Ishikawa (cell line): Measurements from ENCODE around the gene CACHD1.

Experiments
- CEBPB ChIP-seq: IDR thresholded peaks from 2 replicates; pipeline ENCODE4 v1.6.1; 2012
- CREB1 ChIP-seq: IDR thresholded peaks from 2 replicates; pipeline ENCODE4 v1.6.1; 2012; ENCODE audit warnings: low read depth
- EGR1 ChIP-seq: IDR thresholded peaks from 2 replicates; pipeline ENCODE4 v1.6.1; 2012
- EP300 ChIP-seq: IDR thresholded peaks from 2 replicates; pipeline ENCODE4 v1.6.1; 2012; ENCODE audit warnings: borderline replicate concordance
- FOXM1 ChIP-seq: IDR thresholded peaks from 2 replicates; pipeline ENCODE4 v1.6.1; 2012; ENCODE audit warnings: low read depth, borderline replicate concordance
- MAX ChIP-seq: IDR thresholded peaks from 2 replicates; pipeline ENCODE4 v1.6.1; 2012
- NFIC ChIP-seq: IDR thresholded peaks from 2 replicates; pipeline ENCODE4 v1.6.1; 2012
- RAD21 ChIP-seq: IDR thresholded peaks from 2 replicates; pipeline ENCODE4 v1.6.1; 2012; ENCODE audit warnings: low read depth
- REST ChIP-seq: IDR thresholded peaks from 2 replicates; pipeline ENCODE4 v1.6.1; 2012; ENCODE audit warnings: low read depth, mild to moderate bottlenecking
- TAF1 ChIP-seq: IDR thresholded peaks from 2 replicates; pipeline ENCODE4 v1.6.1; 2012; ENCODE audit warnings: low read depth, mild to moderate bottlenecking
- TCF12 ChIP-seq: IDR thresholded peaks from 2 replicates; pipeline ENCODE4 v1.6.1; 2012; ENCODE audit warnings: low read depth
- TEAD4 ChIP-seq: IDR thresholded peaks from 2 replicates; pipeline ENCODE4 v1.6.1; 2012
- YY1 ChIP-seq: IDR thresholded peaks from 2 replicates; pipeline ENCODE4 v1.6.1; 2012; ENCODE audit warnings: low read depth
- ZBTB7A ChIP-seq: IDR thresholded peaks from 2 replicates; pipeline ENCODE4 v1.6.1; 2012; ENCODE audit warnings: low read depth
- TF ChIP-seq, protein P1 (sequence below): IDR thresholded peaks from 2 replicates; pipeline ENCODE4 v1.6.1; 2012

CACHD1 gene

DNA sequence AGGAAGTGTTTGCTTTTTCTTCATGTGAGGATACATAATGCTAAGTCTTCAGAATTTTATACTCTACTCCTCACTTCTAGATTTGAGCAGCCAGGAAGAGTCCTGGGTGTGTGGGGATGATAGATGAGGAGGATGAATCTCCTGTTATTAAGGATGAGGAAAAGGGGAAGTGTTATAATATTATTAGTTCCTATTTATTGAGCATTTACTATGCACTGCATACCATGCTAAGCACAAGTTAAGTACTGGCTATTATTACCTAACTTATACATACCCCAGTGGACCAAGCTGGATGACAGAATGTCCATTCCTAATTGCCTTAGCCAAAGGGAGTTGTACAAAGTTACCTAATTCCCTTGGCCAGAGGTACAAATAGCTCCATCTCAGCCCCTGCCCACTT lies 19.8 kb downstream of the CACHD1 start:
- no peak for TF ChIP-seq NFIC
- no peak for TF ChIP-seq CEBPB
- TF ChIP-seq EGR1: no peak
- TF ChIP-seq MAX: no peak
- TF ChIP-seq TCF12: no peak
- TF ChIP-seq FOXM1: no peak
- no peak for TF ChIP-seq EP300
- TF ChIP-seq, protein P1, sequence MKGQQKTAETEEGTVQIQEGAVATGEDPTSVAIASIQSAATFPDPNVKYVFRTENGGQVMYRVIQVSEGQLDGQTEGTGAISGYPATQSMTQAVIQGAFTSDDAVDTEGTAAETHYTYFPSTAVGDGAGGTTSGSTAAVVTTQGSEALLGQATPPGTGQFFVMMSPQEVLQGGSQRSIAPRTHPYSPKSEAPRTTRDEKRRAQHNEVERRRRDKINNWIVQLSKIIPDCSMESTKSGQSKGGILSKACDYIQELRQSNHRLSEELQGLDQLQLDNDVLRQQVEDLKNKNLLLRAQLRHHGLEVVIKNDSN: no peak

DNA sequence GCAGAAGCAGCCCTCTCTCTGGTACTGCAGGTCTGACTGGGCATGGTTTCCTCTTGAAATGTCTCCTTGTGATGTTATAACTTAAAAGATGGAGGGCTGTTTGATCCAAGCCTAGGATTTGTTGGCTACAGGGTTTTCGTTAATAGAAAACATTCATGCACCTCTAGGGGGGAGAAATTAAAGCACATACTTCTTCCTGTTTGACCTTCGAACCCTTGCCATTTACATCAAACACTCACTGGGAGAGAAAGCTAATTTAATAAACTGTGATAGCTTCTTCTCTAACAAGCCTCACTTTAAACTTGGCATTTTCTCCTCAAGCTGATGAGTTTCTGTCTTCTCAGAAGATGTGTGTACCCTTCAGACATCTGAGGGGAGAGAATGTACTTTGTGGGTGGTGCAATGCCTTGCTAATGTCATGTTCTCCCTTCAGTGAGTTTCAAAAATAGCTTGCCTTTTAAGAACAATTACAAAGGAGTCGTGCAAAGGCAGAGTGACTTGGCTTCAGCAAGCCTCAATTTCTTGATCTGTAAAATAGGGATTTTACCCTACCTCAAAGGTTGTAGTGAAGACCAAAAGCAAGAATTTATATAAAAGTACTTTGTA lies 20.4 kb downstream of the CACHD1 start:
- no peak for TF ChIP-seq NFIC
- TF ChIP-seq REST: no peak
- no peak for TF ChIP-seq EP300
- no peak for TF ChIP-seq TAF1
- TF ChIP-seq, protein P1: no peak
- no peak for TF ChIP-seq TEAD4
- TF ChIP-seq MAX: no peak
- no peak for TF ChIP-seq RAD21
- no peak for TF ChIP-seq EGR1
- no peak for TF ChIP-seq FOXM1
- no peak for TF ChIP-seq YY1
- TF ChIP-seq CREB1: no peak
- no peak for TF ChIP-seq TCF12
- TF ChIP-seq CEBPB: no peak
- TF ChIP-seq ZBTB7A: no peak

- TF ChIP-seq, protein P1: no peak
- TF ChIP-seq REST (no peak), RAD21 (no peak), CREB1 (no peak), TEAD4 (no peak), TCF12 (no peak), YY1 (no peak), EP300 (no peak), FOXM1 (no peak), TAF1 (no peak)
Observed at GRCh38 chr1:64492424-64492823, 22.5 kb downstream of the CACHD1 start.

GRCh38 chr1:64493831-64494230 lies 23.9 kb downstream of the CACHD1 start:
- TF ChIP-seq CEBPB (no peak), NFIC (no peak), MAX (no peak), RAD21 (no peak), YY1 (no peak), TEAD4 (no peak), EGR1 (no peak), REST (no peak), TAF1 (no peak), TCF12 (no peak), ZBTB7A (no peak), CREB1 (no peak), FOXM1 (no peak)
- TF ChIP-seq, protein P1: no peak
